ENCODE data around the gene APIP.
A peak's percentile ranks its signal among the peaks of the same experiment; 100 is the strongest.
"Not testable (repeated sequence)": the region's sequence is repeated elsewhere in the genome, so short reads cannot be mapped to it uniquely, and the experiment has no call there.

APIP gene

DNA sequence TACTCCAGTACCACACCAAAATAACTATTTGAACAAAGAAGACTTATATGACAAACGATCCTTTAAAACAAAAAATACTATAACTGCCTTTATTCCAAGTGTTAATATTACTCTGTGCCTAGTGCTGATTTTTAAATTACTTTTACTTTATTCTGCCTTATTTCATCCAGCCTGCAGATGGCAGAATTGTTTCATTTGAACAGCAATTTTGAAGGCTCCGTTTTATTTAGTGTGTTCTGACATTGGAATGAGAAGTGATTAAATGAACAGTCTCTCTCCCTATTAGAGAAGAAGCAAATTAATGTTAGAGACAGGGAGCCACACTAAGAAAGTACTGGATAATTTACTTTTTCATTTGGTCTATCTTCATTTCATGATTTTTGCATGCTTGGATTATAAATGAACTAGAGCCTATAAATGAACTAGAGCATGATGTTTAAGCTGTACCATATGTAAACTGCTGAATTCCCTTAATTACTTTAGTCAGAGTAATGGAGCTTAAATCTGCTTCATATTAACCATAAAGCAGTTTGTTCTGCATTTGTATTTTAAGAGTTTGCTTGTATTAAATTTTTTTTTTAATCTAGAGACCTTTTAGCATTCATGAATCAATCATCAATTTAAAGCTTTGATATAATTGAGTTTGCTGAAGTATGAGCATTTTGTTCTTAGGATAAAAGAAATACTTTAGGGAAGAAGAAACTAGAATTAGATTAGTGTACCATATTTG is 10.1 kb upstream of the APIP start:
- TF ChIP-seq CTCF (IDR thresholded peaks at IDR 0.05; ENCODE audit: low read depth, low read length), result peak; percentile 61
- peak; percentile 74 to 78 for DNase-seq (ENCODE audit: low read depth in 2 of 2)
- H3K4me3 ChIP-seq (replicated peaks in 1 of 2; ENCODE audit: low read depth in 2 of 2, low read length in 2 of 2), result no peak overlapping the region

- no peak for DNase-seq (ENCODE audit: low read depth in 2 of 2)
- TF ChIP-seq CTCF (IDR thresholded peaks at IDR 0.05; ENCODE audit: low read depth, low read length), result no peak
- H3K4me3 ChIP-seq (replicated peaks in 1 of 2; ENCODE audit: low read depth in 2 of 2, low read length in 2 of 2), result no peak overlapping the region
Observed at GRCh38 chr11:34924714-34925113, 8.5 kb upstream of the APIP start.

- no peak for TF ChIP-seq CTCF (IDR thresholded peaks at IDR 0.05; ENCODE audit: low read depth, low read length)
- no peak overlapping the region for H3K4me3 ChIP-seq (replicated peaks in 1 of 2; ENCODE audit: low read depth in 2 of 2, low read length in 2 of 2)
- DNase-seq (ENCODE audit: low read depth in 2 of 2), result no peak
Observed at GRCh38 chr11:34921156-34921555, 5.0 kb upstream of the APIP start.

DNA sequence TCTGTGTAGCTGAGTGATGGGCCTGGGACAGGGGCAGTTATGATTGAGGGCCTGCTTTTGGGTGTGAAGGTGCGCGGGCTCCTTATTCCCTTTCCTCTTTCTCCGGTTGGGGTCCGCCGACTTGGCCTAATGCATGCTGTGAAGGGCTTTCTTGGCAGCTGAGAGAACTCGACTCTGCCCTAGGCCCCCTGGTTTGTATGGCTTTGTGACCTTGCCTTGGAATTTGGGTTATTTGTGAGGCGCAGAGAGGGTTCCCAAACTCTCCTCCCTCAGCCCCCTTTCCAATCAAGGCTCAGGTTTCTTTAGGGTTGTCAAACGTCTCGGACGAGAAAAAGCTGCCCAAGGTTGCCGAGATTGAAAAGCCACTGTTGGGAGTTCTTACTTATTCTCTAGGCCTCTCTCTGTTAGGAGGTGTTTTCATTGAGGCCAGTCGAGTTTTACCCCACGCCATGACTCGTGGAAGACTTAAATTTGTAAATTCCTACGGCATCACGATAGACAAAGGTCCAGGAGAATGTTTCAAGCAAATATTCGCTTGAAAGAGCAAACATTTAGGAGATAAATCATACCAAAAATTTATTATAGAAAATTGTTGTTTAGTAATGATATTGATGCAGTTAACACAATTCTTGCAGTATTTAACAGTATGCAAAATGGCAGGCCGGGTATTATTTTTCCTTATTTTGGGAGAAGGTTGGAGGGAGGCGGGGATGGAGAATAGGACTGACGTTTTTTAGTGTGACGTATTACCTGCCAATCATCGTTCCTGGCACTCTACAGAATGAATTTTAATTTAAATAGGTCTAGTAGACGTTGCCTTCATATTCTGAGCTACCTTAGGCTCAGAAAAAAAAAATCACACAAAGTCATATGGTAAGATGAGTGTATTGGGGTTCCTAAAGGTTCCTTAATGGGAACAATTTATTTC is 928 bp upstream of the APIP start:
- no peak for TF ChIP-seq CTCF (IDR thresholded peaks at IDR 0.05; ENCODE audit: low read depth, low read length)
- H3K4me3 ChIP-seq (replicated peaks in 1 of 2; ENCODE audit: low read depth in 2 of 2, low read length in 2 of 2), result peak overlapping the region; percentile 86 to 91
- DNase-seq (ENCODE audit: low read depth in 2 of 2), result peak; percentile 27 to 50

- peak; percentile 46 to 47 for DNase-seq (ENCODE audit: low read depth in 2 of 2)
- H3K4me3 ChIP-seq (replicated peaks in 1 of 2; ENCODE audit: low read depth in 2 of 2, low read length in 2 of 2), result peak overlapping the region; percentile 86 to 91
- TF ChIP-seq CTCF (IDR thresholded peaks at IDR 0.05; ENCODE audit: low read depth, low read length), result no peak
Observed at GRCh38 chr11:34915136-34916014, 804 bp downstream of the APIP start.

- H3K4me3 ChIP-seq (replicated peaks in 1 of 2; ENCODE audit: low read depth in 2 of 2, low read length in 2 of 2), result not testable (repeated sequence)
Observed at GRCh38 chr11:34913556-34913955, 2.6 kb downstream of the APIP start.

More at GRCh38 chr11:34913556-34913955, 2.6 kb downstream of the APIP start:
- DNase-seq (ENCODE audit: low read depth in 2 of 2), result not testable (repeated sequence)
